ENCODE measurements around the gene ART3.

ART3 gene

DNA sequence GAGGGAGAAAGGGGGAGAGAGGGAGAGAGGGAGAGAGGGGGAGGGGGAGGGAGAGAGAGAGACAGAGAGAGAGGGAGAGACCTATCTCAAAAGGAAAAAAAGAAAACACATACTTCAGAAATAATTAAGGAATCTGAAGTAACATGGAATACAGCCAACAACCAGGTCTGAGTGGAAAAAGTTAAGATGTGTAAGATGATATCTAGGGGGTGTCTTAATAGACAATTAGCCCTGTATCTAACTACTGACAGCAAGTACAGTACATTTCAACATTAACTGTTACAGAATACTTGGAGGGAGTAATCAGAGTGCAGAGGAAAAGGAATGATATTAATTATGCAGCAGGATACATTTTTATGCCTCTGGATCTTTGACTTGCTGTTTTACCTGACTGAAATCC is 51.3 kb downstream of the ART3 start:
- Histone ChIP-seq H3K36me3 (replicated peaks; ENCODE audit: low read depth, low read length) (peaks cover 54% of the 10 kb centered on the region), H3K79me2 (ENCODE audit: low read length) (no peaks in the 10 kb centered on the region; the same call in 1 of the 2 replicates), H3K27ac (ENCODE audit: low read length) (no peak overlapping the region), H4K20me1 (ENCODE audit: insufficient read depth, low read length) (no peaks in the 10 kb centered on the region), H3K27me3 (ENCODE audit: low read depth, low read length) (no peaks in the 10 kb centered on the region), H3K4me1 (ENCODE audit: low read length) (no peaks in the 10 kb centered on the region), H3K4me3 (ENCODE audit: low read length) (no peak overlapping the region), H2AFZ (ENCODE audit: low read depth, low read length) (no peak overlapping the region), H3K9me3 (ENCODE audit: insufficient read depth, low read length) (no peaks in the 10 kb centered on the region), H3K9ac (ENCODE audit: low read length) (no peak overlapping the region), H3K4me2 (ENCODE audit: low read length) (no peak overlapping the region)
- TF ChIP-seq EZH2phosphoT487 (IDR thresholded peaks at IDR 0.05; ENCODE audit: low read depth), result no peak
- no peak for TF ChIP-seq CTCF (IDR thresholded peaks at IDR 0.05; ENCODE audit: low read depth, low read length)

- Histone ChIP-seq H3K4me1 (ENCODE audit: low read length) (no peaks in the 10 kb centered on the region), H3K4me2 (ENCODE audit: low read length) (no peak overlapping the region), H2AFZ (ENCODE audit: low read depth, low read length) (no peak overlapping the region), H4K20me1 (ENCODE audit: insufficient read depth, low read length) (no peaks in the 10 kb centered on the region), H3K27ac (ENCODE audit: low read length) (no peak overlapping the region), H3K27me3 (ENCODE audit: low read depth, low read length) (no peaks in the 10 kb centered on the region), H3K9me3 (ENCODE audit: insufficient read depth, low read length) (no peaks in the 10 kb centered on the region), H3K79me2 (ENCODE audit: low read length) (no peaks in the 10 kb centered on the region; the same call in 1 of the 2 replicates), H3K4me3 (ENCODE audit: low read length) (no peak overlapping the region), H3K36me3 (replicated peaks; ENCODE audit: low read depth, low read length) (peaks cover 47% of the 10 kb centered on the region), H3K9ac (ENCODE audit: low read length) (no peak overlapping the region)
- TF ChIP-seq CTCF (IDR thresholded peaks at IDR 0.05; ENCODE audit: low read depth, low read length) (no peak), EZH2phosphoT487 (IDR thresholded peaks at IDR 0.05; ENCODE audit: low read depth) (no peak)
Measured at GRCh38 chr4:76127754-76128153, 53.2 kb downstream of the ART3 start.

GRCh38 chr4:76141241-76141640 is 66.7 kb downstream of the ART3 start:
- Histone ChIP-seq H2AFZ (ENCODE audit: low read depth, low read length) (no peak overlapping the region), H3K4me1 (ENCODE audit: low read length) (peaks cover 5% of the 10 kb centered on the region), H3K9me3 (ENCODE audit: insufficient read depth, low read length) (no peaks in the 10 kb centered on the region), H3K27me3 (ENCODE audit: low read depth, low read length) (no peaks in the 10 kb centered on the region), H3K79me2 (ENCODE audit: low read length) (peaks cover 74% of the 10 kb centered on the region), H3K9ac (ENCODE audit: low read length) (no peak overlapping the region), H4K20me1 (ENCODE audit: insufficient read depth, low read length) (peaks cover 12% of the 10 kb centered on the region), H3K27ac (ENCODE audit: low read length) (no peak overlapping the region), H3K4me3 (ENCODE audit: low read length) (no peak overlapping the region), H3K36me3 (replicated peaks; ENCODE audit: low read depth, low read length) (peaks cover 55% of the 10 kb centered on the region), H3K4me2 (ENCODE audit: low read length) (no peak overlapping the region)
- TF ChIP-seq CTCF (IDR thresholded peaks at IDR 0.05; ENCODE audit: low read depth, low read length), result no peak
- no peak for TF ChIP-seq EZH2phosphoT487 (IDR thresholded peaks at IDR 0.05; ENCODE audit: low read depth)

GRCh38 chr4:76144546-76144945 is 70.0 kb downstream of the ART3 start:
- Histone ChIP-seq H3K36me3 (replicated peaks; ENCODE audit: low read depth, low read length) (peaks cover 36% of the 10 kb centered on the region), H3K4me1 (ENCODE audit: low read length) (peaks cover 19% of the 10 kb centered on the region), H4K20me1 (ENCODE audit: insufficient read depth, low read length) (peaks cover 23% of the 10 kb centered on the region), H3K4me3 (ENCODE audit: low read length) (no peak overlapping the region), H3K79me2 (ENCODE audit: low read length) (peaks cover 85% of the 10 kb centered on the region), H3K9ac (ENCODE audit: low read length) (no peak overlapping the region), H3K27ac (ENCODE audit: low read length) (no peak overlapping the region), H3K9me3 (ENCODE audit: insufficient read depth, low read length) (no peaks in the 10 kb centered on the region), H3K4me2 (ENCODE audit: low read length) (no peak overlapping the region), H2AFZ (ENCODE audit: low read depth, low read length) (no peak overlapping the region), H3K27me3 (ENCODE audit: low read depth, low read length) (no peaks in the 10 kb centered on the region)
- TF ChIP-seq EZH2phosphoT487 (IDR thresholded peaks at IDR 0.05; ENCODE audit: low read depth) (no peak), CTCF (IDR thresholded peaks at IDR 0.05; ENCODE audit: low read depth, low read length) (no peak)
